Brain microvascular endothelial cell (primary cell): ENCODE data around the gene NUP210L.

ENCODE experiments used
- DNase-seq: peaks from one replicate; pipeline ENCODE4 v3.0.0-alpha.2; 2020
- H3K27ac ChIP-seq: fragments of 250-450 bp; sonication (Bioruptor Pico); 2 replicates; pipeline ENCODE4 v1.5.1; 2020; ENCODE audit warnings: mild to moderate bottlenecking, moderate library complexity
- H3K27me3 ChIP-seq: fragments of 250-450 bp; sonication (Bioruptor Pico); replicated peaks from 2 replicates; pipeline ENCODE4 v1.5.1; 2020; ENCODE audit warnings: mild to moderate bottlenecking
- H3K36me3 ChIP-seq: fragments of 250-450 bp; sonication (Bioruptor Pico); replicated peaks from 2 replicates; pipeline ENCODE4 v1.5.1; 2020; ENCODE audit warnings: mild to moderate bottlenecking
- H3K4me3 ChIP-seq: 2 replicates; pipeline ENCODE4 v1.5.1; 2011; ENCODE audit warnings: low read depth, mild to moderate bottlenecking, control low read depth, low read length, moderate library complexity
- CTCF ChIP-seq: IDR thresholded peaks from 2 replicates; pipeline ENCODE4 v1.5.1; 2011; ENCODE audit warnings: low read depth, mild to moderate bottlenecking, moderate library complexity, low read length, control low read depth, inconsistent platforms; ENCODE audit errors: missing control alignments
- in situ Hi-C: cut with HindIII; loops from 2 replicates; pipeline ENCODE4 v1.10.0; 2017; ENCODE audit warnings: low sequenced_read_pairs, low pct_ligation_motif_present

Gene NUP210L

GRCh38 chr1:154159554-154159953, 4.7 kb upstream of the NUP210L start:
- in situ Hi-C loops, result no loop called here
- H3K27ac ChIP-seq, result no peak overlapping the region
- DNase-seq, result no peak
- H3K27me3 ChIP-seq, result no peaks in the 10 kb centered on the region
- H3K4me3 ChIP-seq, result no peak overlapping the region
- no peak for TF ChIP-seq CTCF
- peaks cover 89% of the 10 kb centered on the region for H3K36me3 ChIP-seq

- no peak for TF ChIP-seq CTCF
- no peak for DNase-seq
- peaks cover 82% of the 10 kb centered on the region for H3K36me3 ChIP-seq
- in situ Hi-C loops, result no loop called here
- no peak overlapping the region for H3K4me3 ChIP-seq
- no peaks in the 10 kb centered on the region for H3K27me3 ChIP-seq
- H3K27ac ChIP-seq, result no peak overlapping the region
Measured at GRCh38 chr1:154158307-154159125, 3.6 kb upstream of the NUP210L start.

GRCh38 chr1:154157520-154158306, 2.8 kb upstream of the NUP210L start:
- no peak for TF ChIP-seq CTCF
- peak; percentile 47 for DNase-seq
- H3K27me3 ChIP-seq, result no peaks in the 10 kb centered on the region
- in situ Hi-C loops, result no loop called here
- H3K4me3 ChIP-seq, result no peak overlapping the region
- no peak overlapping the region for H3K27ac ChIP-seq
- peaks cover 74% of the 10 kb centered on the region for H3K36me3 ChIP-seq

GRCh38 chr1:154155251-154155650, 378 bp upstream of the NUP210L start:
- TF ChIP-seq CTCF, result no peak
- H3K27me3 ChIP-seq, result no peaks in the 10 kb centered on the region
- in situ Hi-C loops, result no loop called here
- no peak overlapping the region for H3K4me3 ChIP-seq
- DNase-seq, result peak; percentile 69
- peaks cover 55% of the 10 kb centered on the region for H3K36me3 ChIP-seq
- peak overlapping the region; percentile 45 for H3K27ac ChIP-seq

GRCh38 chr1:154154053-154154452, 820 bp downstream of the NUP210L start:
- in situ Hi-C loops, result no loop called here
- Histone ChIP-seq H3K27me3 (no peaks in the 10 kb centered on the region), H3K4me3 (no peak overlapping the region), H3K36me3 (peaks cover 45% of the 10 kb centered on the region), H3K27ac (no peak overlapping the region)
- no peak for TF ChIP-seq CTCF
- DNase-seq, result no peak
